HepG2 (cell line): Measurements from ENCODE around the gene ATP7A. TPM values are rescaled to one million over a fixed set of nuclear protein-coding genes. Genes with fewer than 3 reads are reported as not detected.

Source experiments
- ATAC-seq: fragments of 200-7000 bp; cut with Tn5 transposase; 3 replicates; pipeline ENCODE4 v1.9.1; 2020; ENCODE audit warnings: mild to moderate bottlenecking, moderate library complexity
- BruUV-seq: library from RNA; stranded (reverse); fragments of 400-500 nt; replicated peaks from 2 replicates; lab custom pipeline; 2021; lab: Mats Ljungman, UMichigan
- CTCF ChIA-PET: fragments of 300-600 bp; formaldehyde crosslinking; extraction: SDS; loops from one replicate; lab custom pipeline; 2021; ENCODE audit warnings: low total read pairs, inconsistent platforms, low intra/inter-chr PET ratio; lab: Yijun Ruan, JAX
- POLR2A ChIA-PET: fragments of 350-600 bp; sonication (Branson Sonifier 250); formaldehyde crosslinking; loops from one replicate; lab custom pipeline; 2020; ENCODE audit warnings: antibody characterized with exemption, inconsistent platforms; lab: Yijun Ruan, JAX
- DNase-seq: peaks from one replicate; pipeline ENCODE4 v3.0.0-alpha.2; 2015; ENCODE audit warnings: low spot score
- FAIRE-seq: peaks from 3 replicates; lab custom pipeline; 2011; peaks lifted over from hg19 to GRCh38; lab: Jason Lieb, UNC
- H2AFZ ChIP-seq: one replicate; pipeline ENCODE4 v1.6.1; 2011; ENCODE audit warnings: low read length, inconsistent platforms
- H3K27ac ChIP-seq: fragments of 300-600 bp; 3 replicates; pipeline ENCODE4 v1.8.0; 2011; ENCODE audit warnings: mixed run types, mild to moderate bottlenecking, mixed read lengths, low read length, inconsistent platforms; ENCODE audit not compliant: insufficient read depth; ENCODE audit errors: extremely low read length
- H3K27me3 ChIP-seq, 2 experiments: fragments of 200-600 bp in 1 of 2; 2 replicates in 1 of 2; 3 replicates in 1 of 2; pipeline versions ENCODE4 v1.6.0 to v1.8.0; 2011; ENCODE audit warnings: low read length in 2 of 2, mild to moderate bottlenecking in 2 of 2, moderate library complexity in 2 of 2, inconsistent platforms in 1 of 2; ENCODE audit not compliant: insufficient read depth in 2 of 2, control insufficient read depth in 1 of 2
- H3K36me3 ChIP-seq, 2 experiments: fragments of 200-600 bp in 1 of 2; replicated peaks in 1 of 2; 2 replicates in 1 of 2; 3 replicates in 1 of 2; pipeline versions ENCODE4 v1.5.1 to v1.8.0; 2011; ENCODE audit warnings: low read length in 2 of 2, inconsistent platforms in 1 of 2; ENCODE audit not compliant: insufficient read depth in 2 of 2, control insufficient read depth in 1 of 2
- H3K4me1 ChIP-seq: 2 replicates; pipeline ENCODE4 v1.5.1; 2012; ENCODE audit warnings: low read length, inconsistent platforms; ENCODE audit not compliant: insufficient read depth
- H3K4me2 ChIP-seq: 2 replicates; pipeline ENCODE4 v1.6.0; 2011; ENCODE audit warnings: low read depth, low read length, inconsistent platforms
- H3K4me3 ChIP-seq, 3 experiments: fragments of 200-600 bp in 1 of 3; sonication (generic), shearing (Covaris generic) in 1 of 3; replicated peaks in 1 of 3; 2 replicates each; pipeline ENCODE4 v1.5.1; 2011 to 2016; ENCODE audit warnings: low read length in 3 of 3, inconsistent platforms in 2 of 3, low read depth in 2 of 3, mild to moderate bottlenecking in 2 of 3, control low read depth in 1 of 3, mixed read lengths in 1 of 3; ENCODE audit not compliant: insufficient read depth in 1 of 3
- H3K79me2 ChIP-seq: one replicate; pipeline ENCODE4 v1.6.1; 2011; ENCODE audit warnings: low read length, inconsistent platforms; ENCODE audit not compliant: insufficient read depth
- H3K9ac ChIP-seq: 2 replicates; pipeline ENCODE4 v1.6.0; 2011; ENCODE audit warnings: mild to moderate bottlenecking, low read depth, low read length, inconsistent platforms; ENCODE audit not compliant: insufficient read depth
- H3K9me3 ChIP-seq: 2 replicates; pipeline ENCODE4 v1.5.1; 2012; ENCODE audit warnings: mild to moderate bottlenecking, low read length
- H4K20me1 ChIP-seq: 2 replicates; pipeline ENCODE4 v1.6.0; 2011; ENCODE audit warnings: inconsistent platforms, mild to moderate bottlenecking, low read length, moderate library complexity; ENCODE audit not compliant: insufficient read depth
- ATF3 ChIP-seq: sonication (generic); formaldehyde crosslinking; IDR thresholded peaks from 2 replicates; pipeline ENCODE4 v1.4.0; 2020; ENCODE audit warnings: missing genetic modification reagents
- CREB3 ChIP-seq: sonication (generic); formaldehyde crosslinking; IDR thresholded peaks from 2 replicates; pipeline ENCODE4 v1.5.0; 2020; ENCODE audit warnings: missing genetic modification reagents
- GRHL1 ChIP-seq: sonication (generic); formaldehyde crosslinking; conservative IDR thresholded peaks from 2 replicates; pipeline ENCODE4 v1.8.0; 2022; ENCODE audit warnings: missing genetic modification reagents
- RBAK ChIP-seq: sonication (generic); formaldehyde crosslinking; IDR thresholded peaks from 2 replicates; pipeline ENCODE4 v1.5.1; 2020; ENCODE audit warnings: mild to moderate bottlenecking, missing genetic modification reagents
- SMAD9 ChIP-seq: sonication (generic); formaldehyde crosslinking; IDR thresholded peaks from 2 replicates; pipeline ENCODE4 v1.5.1; 2020; ENCODE audit warnings: mild to moderate bottlenecking, missing genetic modification reagents
- SP5 ChIP-seq: IDR thresholded peaks from 2 replicates; pipeline ENCODE4 v1.6.1; 2016; ENCODE audit warnings: low read depth, borderline replicate concordance
- WGBS: methylation state at CpG from one replicate; pipeline ENCODE4 v1.1.6; 2017; ENCODE audit warnings: low lambda C conversion rate; 5-methylcytosine and 5-hydroxymethylcytosine counted together
- in situ Hi-C: cut with HindIII; loops from 2 replicates; pipeline ENCODE4 v1.10.0; 2017; ENCODE audit warnings: low pct_unique_long_range_greater_than_20kb; ENCODE audit not compliant: extremely low pct_ligation_motif_present
- intact Hi-C: fragments of 100-400 bp; cut with micrococcal nuclease; formaldehyde crosslinking; loops from one replicate; pipeline ENCODE4 v1.10.0; 2022; ENCODE audit not compliant: unreplicated experiment
- polyA plus RNA-seq, 8 experiments: library from polyadenylated mRNA; depleted of rRNA in 3 of 8; stranded (reverse) in 7 of 8; unstranded in 1 of 8; fragments of >200 nt; fragmentation: Illumina TruSeq in 4 of 8; extraction: Trizol in 4 of 8; gene quantifications; 2 replicates each; pipeline versions ENCODE4 v1.2.1 to v1.2.3, GENCODE V29; 2011 to 2016; ENCODE audit warnings: low read depth in 4 of 8, missing spikeins in 1 of 8, mixed read lengths in 1 of 8; ENCODE audit not compliant: insufficient read depth in 1 of 8
- total RNA-seq, 5 experiments: library from RNA; depleted of rRNA; stranded (reverse); fragments of >200 nt; fragmentation: Illumina TruSeq; extraction: Trizol; gene quantifications; 2 replicates each; pipeline ENCODE4 v1.2.3, GENCODE V29; 2016; ENCODE audit warnings: low read depth in 1 of 5

ATP7A gene
- total and polyA plus RNA-seq, 2 of the 13 experiments (the other 11 are each of a cell fraction or from before 2014, with no cell fraction given), result 1.7 to 4.7 TPM

GRCh38 chrX:77936299-77936698 is 25.8 kb downstream of the ATP7A start:
- FAIRE-seq, result no peak
- Histone ChIP-seq H3K9me3 (no peaks in the 10 kb centered on the region), H3K4me3 (no peak overlapping the region), H2AFZ (no peak overlapping the region), H3K9ac (no peak overlapping the region), H3K36me3 (no peaks in the 10 kb centered on the region), H3K27me3 (no peaks in the 10 kb centered on the region), H4K20me1 (no peaks in the 10 kb centered on the region), H3K79me2 (no peaks in the 10 kb centered on the region), H3K4me2 (no peak overlapping the region), H3K27ac (no peak overlapping the region), H3K4me1 (no peaks in the 10 kb centered on the region)
- TF ChIP-seq GRHL1 (CRISPR knock-in tag), result no peak
- no TSS peak for BruUV-seq
- in situ Hi-C loops (no loop called here), intact Hi-C loops (no loop called here)
- ATAC-seq, result no peak
- DNase-seq, result no peak
- POLR2A ChIA-PET, result no interaction called here
- CTCF ChIA-PET, result no interaction called here

- Histone ChIP-seq H2AFZ (no peak overlapping the region), H3K27ac (no peak overlapping the region), H3K4me3 (no peak overlapping the region), H3K79me2 (no peaks in the 10 kb centered on the region), H3K4me2 (no peak overlapping the region), H3K9me3 (no peaks in the 10 kb centered on the region), H3K27me3 (no peaks in the 10 kb centered on the region), H3K9ac (no peak overlapping the region)
- ChIA-PET CTCF (no interaction called here), POLR2A (no interaction called here)
- FAIRE-seq, result no peak
- in situ Hi-C loops, result no loop called here
- no peak for DNase-seq
- ATAC-seq, result no peak
- 100% methylated on average over 3 of the region's 3 CpGs for WGBS
- TF ChIP-seq CREB3 (no peak), RBAK (CRISPR knock-in tag) (no peak), SMAD9 (CRISPR knock-in tag) (no peak), SP5 (CRISPR knock-in tag) (no peak), ATF3 (no peak)
- TF ChIP-seq, all 625 proteins: peak for 0
- Histone ChIP-seq H4K20me1 (no peaks in the 10 kb centered on the region), H3K4me1 (no peaks in the 10 kb centered on the region), H3K36me3 (no peaks in the 10 kb centered on the region)
- intact Hi-C loops, result no loop called here
- no TSS peak for BruUV-seq
Observed at GRCh38 chrX:77937291-77937690, 26.8 kb downstream of the ATP7A start.
